GM12878 (cell line): ENCODE measurements around the gene ARL5A. TPM values are rescaled to one million over a fixed set of nuclear protein-coding genes. Genes with fewer than 3 reads are reported as not detected.

Experiments
- ATAC-seq: fragments of 200-7000 bp; cut with Tn5 transposase; 3 replicates; pipeline ENCODE4 v1.9.1; 2020; ENCODE audit warnings: mild to moderate bottlenecking, moderate library complexity
- BruUV-seq: library from RNA; stranded (reverse); fragments of 400-500 nt; replicated peaks from 2 replicates; lab custom pipeline; 2021; lab: Mats Ljungman, UMichigan
- CTCF ChIA-PET: fragments of 300-600 bp; sonication (Branson Sonifier 250); formaldehyde crosslinking; extraction: SDS; loops from one replicate; lab custom pipeline; 2021; ENCODE audit warnings: inconsistent platforms; lab: Yijun Ruan, JAX
- POLR2A ChIA-PET: fragments of 350-600 bp; formaldehyde crosslinking; extraction: SDS; loops from one replicate; lab custom pipeline; 2021; ENCODE audit warnings: inconsistent platforms; lab: Charles Lee
- RAD21 ChIA-PET: fragments of 300-600 bp; sonication (Branson Sonifier 250); formaldehyde crosslinking; loops from one replicate; lab custom pipeline; 2023; ENCODE audit warnings: antibody characterized with exemption; ENCODE audit not compliant: unreplicated experiment; lab: Charles Lee
- SMC1A ChIA-PET: fragments of 300-600 bp; sonication (Branson Sonifier 250); formaldehyde crosslinking; loops from one replicate; lab custom pipeline; 2023; ENCODE audit not compliant: unreplicated experiment, uncharacterized antibody; lab: Charles Lee
- DNase-seq: peaks from one replicate; pipeline ENCODE4 v3.0.0-alpha.2; 2011; ENCODE audit warnings: low read depth, low spot score
- FAIRE-seq: peaks from 3 replicates; lab custom pipeline; 2011; peaks lifted over from hg19 to GRCh38; lab: Jason Lieb, UNC
- H2AFZ ChIP-seq: 2 replicates; pipeline ENCODE4 v1.6.0; 2011; ENCODE audit warnings: low read depth, low read length, control low read depth; ENCODE audit not compliant: control insufficient read depth
- H3K27ac ChIP-seq: 2 replicates; pipeline ENCODE4 v1.5.1; 2011; ENCODE audit warnings: control low read depth; ENCODE audit not compliant: control insufficient read depth, insufficient read depth
- H3K27me3 ChIP-seq, 2 experiments: replicated peaks in 1 of 2; 2 replicates each; pipeline versions ENCODE4 v1.6.0 to v1.6.1; 2011; ENCODE audit warnings: low read length in 1 of 2; ENCODE audit not compliant: control insufficient read depth in 2 of 2, insufficient read depth in 2 of 2
- H3K36me3 ChIP-seq, 2 experiments: 2 replicates each; pipeline ENCODE4 v1.5.1; 2011; ENCODE audit warnings: low read length in 1 of 2; ENCODE audit not compliant: control insufficient read depth in 2 of 2, insufficient read depth in 2 of 2
- H3K4me1 ChIP-seq: 2 replicates; pipeline ENCODE4 v1.6.1; 2011; ENCODE audit warnings: mild to moderate bottlenecking, low read length, moderate library complexity, mixed read lengths; ENCODE audit not compliant: control insufficient read depth, insufficient read depth
- H3K4me2 ChIP-seq: 2 replicates; pipeline ENCODE4 v1.6.0; 2011; ENCODE audit warnings: control low read depth; ENCODE audit not compliant: control insufficient read depth, insufficient read depth
- H3K4me3 ChIP-seq: fragments of 200-600 bp; sonication (generic); 2 replicates; pipeline ENCODE4 v1.5.1; 2016
- H3K79me2 ChIP-seq: 2 replicates; pipeline ENCODE4 v1.6.0; 2011; ENCODE audit warnings: low read length; ENCODE audit not compliant: control insufficient read depth, insufficient read depth
- H3K9ac ChIP-seq: 2 replicates; pipeline ENCODE4 v1.8.0; 2011; ENCODE audit warnings: low read length, control low read depth, mixed read lengths; ENCODE audit not compliant: control insufficient read depth, insufficient read depth
- H3K9me3 ChIP-seq: replicated peaks from 3 replicates; pipeline ENCODE4 v1.5.1; 2011; ENCODE audit warnings: mild to moderate bottlenecking, low read length; ENCODE audit not compliant: control insufficient read depth, insufficient read depth
- H4K20me1 ChIP-seq: 2 replicates; pipeline ENCODE4 v1.6.0; 2011; ENCODE audit not compliant: control insufficient read depth, insufficient read depth
- HDAC6 ChIP-seq: fragments of 200-600 bp; sonication (generic); IDR thresholded peaks from one replicate; pipeline ENCODE4 v1.8.0; 2017; ENCODE audit warnings: antibody characterized with exemption; ENCODE audit not compliant: unreplicated experiment
- IKZF1 ChIP-seq: fragments of 450-650 bp; conservative IDR thresholded peaks from 2 replicates; pipeline ENCODE4 v1.6.1; 2017; ENCODE audit warnings: antibody characterized with exemption, mild to moderate bottlenecking
- NBN ChIP-seq: fragments of 450-650 bp; IDR thresholded peaks from 2 replicates; pipeline ENCODE4 v1.6.1; 2016
- NFXL1 ChIP-seq: fragments of 450-650 bp; IDR thresholded peaks from 2 replicates; pipeline ENCODE4 v1.6.1; 2017; ENCODE audit warnings: antibody characterized with exemption, mild to moderate bottlenecking, borderline replicate concordance
- PAX5 ChIP-seq: IDR thresholded peaks from 2 replicates; pipeline ENCODE4 v1.6.1; 2011; ENCODE audit warnings: low read depth, low read length, borderline replicate concordance
- SIN3A ChIP-seq: IDR thresholded peaks from 2 replicates; pipeline ENCODE4 v1.6.1; 2012; ENCODE audit warnings: low read depth, low read length, improper control_type of control experiment
- SREBF2 ChIP-seq: IDR thresholded peaks from 2 replicates; pipeline ENCODE4 v1.6.1; 2012; ENCODE audit warnings: mild to moderate bottlenecking, low read length
- TARDBP ChIP-seq: IDR thresholded peaks from 2 replicates; pipeline ENCODE4 v1.6.1; 2016; ENCODE audit warnings: borderline replicate concordance
- WRNIP1 ChIP-seq: IDR thresholded peaks from 2 replicates; pipeline ENCODE4 v1.6.1; 2011; ENCODE audit warnings: low read depth, low read length, improper control_type of control experiment, borderline replicate concordance
- ZNF207 ChIP-seq: fragments of 450-650 bp; IDR thresholded peaks from 2 replicates; pipeline ENCODE4 v1.6.1; 2014; ENCODE audit warnings: antibody characterized with exemption, mild to moderate bottlenecking, borderline replicate concordance
- ZZZ3 ChIP-seq: IDR thresholded peaks from 2 replicates; pipeline ENCODE4 v1.6.1; 2011; ENCODE audit warnings: low read depth; ENCODE audit not compliant: control insufficient read depth, insufficient read length
- in situ Hi-C: fragments of 300-500 bp; cut with MboI; formaldehyde crosslinking; loops from 9 replicates; pipeline ENCODE4 v1.14.3; 2018; ENCODE audit warnings: mixed read lengths
- intact Hi-C: fragments of 100-400 bp; cut with micrococcal nuclease; formaldehyde crosslinking; loops from one replicate; pipeline ENCODE4 v1.14.2; 2022; ENCODE audit not compliant: unreplicated experiment
- polyA plus RNA-seq, 11 experiments: library from polyadenylated mRNA; depleted of rRNA in 4 of 11; unstranded in 6 of 11; stranded (reverse) in 5 of 11; fragments of >200 nt; fragmentation: Nextera tagmentation in 4 of 11; fragmentation: Illumina TruSeq in 1 of 11; extraction: Ambion mirVana in 4 of 11; extraction: Trizol in 1 of 11; gene quantifications; 1 replicate in 1 of 11; 2 replicates in 10 of 11; pipeline versions ENCODE4 v1.2.1 to v1.2.3, GENCODE V29; 2011 to 2016; ENCODE audit warnings: inconsistent platforms in 2 of 11, missing spikeins in 2 of 11, low read depth in 1 of 11
- total RNA-seq, 4 experiments: library from RNA; depleted of rRNA in 3 of 4; stranded (reverse); fragments of >200 nt in 3 of 4; fragmentation: Illumina TruSeq in 1 of 4; extraction: Trizol in 1 of 4; gene quantifications; 2 replicates each; pipeline versions ENCODE4 v1.2.1 to v1.2.3, GENCODE V29; 2013 to 2021
- TF ChIP-seq, protein P1 (sequence below): fragments of 150-350 bp; IDR thresholded peaks from 2 replicates; pipeline ENCODE4 v1.6.1; 2016; ENCODE audit warnings: low read depth, low read length
- TF ChIP-seq, protein P2 (sequence below): fragments of 450-650 bp; formaldehyde crosslinking; IDR thresholded peaks from 2 replicates; pipeline ENCODE4 v1.4.0; 2020; ENCODE audit warnings: mild to moderate bottlenecking, moderate library complexity
- TF ChIP-seq, protein P3 (sequence below): IDR thresholded peaks from 2 replicates; pipeline ENCODE4 v1.6.1; 2011; ENCODE audit warnings: low read depth, mild to moderate bottlenecking, low read length, moderate library complexity, borderline replicate concordance; ENCODE audit errors: extremely low read depth

Gene ARL5A
- total and polyA plus RNA-seq, 10 of the 15 experiments (the other 5 are each of a cell fraction or from before 2014, with no cell fraction given) = 9.4 to 52.9 (median 32.0) TPM

DNA sequence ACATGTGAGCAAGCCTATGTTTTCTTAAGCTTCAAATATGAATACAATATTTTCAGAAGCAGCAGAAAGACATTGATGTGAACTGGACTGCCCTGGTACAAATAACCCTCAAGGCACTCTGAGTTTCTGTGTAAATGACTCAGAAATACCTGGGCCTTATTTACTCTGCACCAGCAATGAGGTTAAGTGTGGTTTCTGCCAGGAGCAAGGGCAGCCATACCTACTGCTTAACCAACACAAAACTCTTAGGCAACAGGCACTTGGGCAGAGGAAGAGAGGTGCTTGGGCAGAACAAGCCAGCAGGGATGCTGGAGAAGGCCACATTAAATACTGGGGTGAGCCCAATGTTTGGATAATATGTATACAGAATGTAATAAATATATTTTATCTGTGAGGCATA is 29.4 kb upstream of the ARL5A start:
- RAD21 ChIA-PET = interaction anchor here (0.8 kb wide), 1 partner anchor 30 kb away, joined by 3 read pairs; the partner anchor contains the start of gene ARL5A
- Histone ChIP-seq H3K4me1 (peaks cover 22% of the 10 kb centered on the region), H2AFZ (no peak overlapping the region), H3K9ac (no peak overlapping the region), H3K27me3 (peaks cover 0 to under 1% of the 10 kb centered on the region in 2 experiments; a peak in 2 of 4 replicates), H3K9me3 (no peaks in the 10 kb centered on the region), H3K79me2 (no peaks in the 10 kb centered on the region), H3K4me3 (no peak overlapping the region), H3K4me2 (no peak overlapping the region), H3K36me3 (no peaks in the 10 kb centered on the region), H3K27ac (no peak overlapping the region), H4K20me1 (no peaks in the 10 kb centered on the region)
- TF ChIP-seq PAX5 = no peak
- TF ChIP-seq NFXL1 = no peak
- TF ChIP-seq NBN = no peak
- TF ChIP-seq ZNF207 = no peak
- TF ChIP-seq, protein P1, sequence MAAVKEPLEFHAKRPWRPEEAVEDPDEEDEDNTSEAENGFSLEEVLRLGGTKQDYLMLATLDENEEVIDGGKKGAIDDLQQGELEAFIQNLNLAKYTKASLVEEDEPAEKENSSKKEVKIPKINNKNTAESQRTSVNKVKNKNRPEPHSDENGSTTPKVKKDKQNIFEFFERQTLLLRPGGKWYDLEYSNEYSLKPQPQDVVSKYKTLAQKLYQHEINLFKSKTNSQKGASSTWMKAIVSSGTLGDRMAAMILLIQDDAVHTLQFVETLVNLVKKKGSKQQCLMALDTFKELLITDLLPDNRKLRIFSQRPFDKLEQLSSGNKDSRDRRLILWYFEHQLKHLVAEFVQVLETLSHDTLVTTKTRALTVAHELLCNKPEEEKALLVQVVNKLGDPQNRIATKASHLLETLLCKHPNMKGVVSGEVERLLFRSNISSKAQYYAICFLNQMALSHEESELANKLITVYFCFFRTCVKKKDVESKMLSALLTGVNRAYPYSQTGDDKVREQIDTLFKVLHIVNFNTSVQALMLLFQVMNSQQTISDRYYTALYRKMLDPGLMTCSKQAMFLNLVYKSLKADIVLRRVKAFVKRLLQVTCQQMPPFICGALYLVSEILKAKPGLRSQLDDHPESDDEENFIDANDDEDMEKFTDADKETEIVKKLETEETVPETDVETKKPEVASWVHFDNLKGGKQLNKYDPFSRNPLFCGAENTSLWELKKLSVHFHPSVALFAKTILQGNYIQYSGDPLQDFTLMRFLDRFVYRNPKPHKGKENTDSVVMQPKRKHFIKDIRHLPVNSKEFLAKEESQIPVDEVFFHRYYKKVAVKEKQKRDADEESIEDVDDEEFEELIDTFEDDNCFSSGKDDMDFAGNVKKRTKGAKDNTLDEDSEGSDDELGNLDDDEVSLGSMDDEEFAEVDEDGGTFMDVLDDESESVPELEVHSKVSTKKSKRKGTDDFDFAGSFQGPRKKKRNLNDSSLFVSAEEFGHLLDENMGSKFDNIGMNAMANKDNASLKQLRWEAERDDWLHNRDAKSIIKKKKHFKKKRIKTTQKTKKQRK = no peak
- no peak for TF ChIP-seq SREBF2
- no peak for TF ChIP-seq ZZZ3
- TF ChIP-seq, protein P2, sequence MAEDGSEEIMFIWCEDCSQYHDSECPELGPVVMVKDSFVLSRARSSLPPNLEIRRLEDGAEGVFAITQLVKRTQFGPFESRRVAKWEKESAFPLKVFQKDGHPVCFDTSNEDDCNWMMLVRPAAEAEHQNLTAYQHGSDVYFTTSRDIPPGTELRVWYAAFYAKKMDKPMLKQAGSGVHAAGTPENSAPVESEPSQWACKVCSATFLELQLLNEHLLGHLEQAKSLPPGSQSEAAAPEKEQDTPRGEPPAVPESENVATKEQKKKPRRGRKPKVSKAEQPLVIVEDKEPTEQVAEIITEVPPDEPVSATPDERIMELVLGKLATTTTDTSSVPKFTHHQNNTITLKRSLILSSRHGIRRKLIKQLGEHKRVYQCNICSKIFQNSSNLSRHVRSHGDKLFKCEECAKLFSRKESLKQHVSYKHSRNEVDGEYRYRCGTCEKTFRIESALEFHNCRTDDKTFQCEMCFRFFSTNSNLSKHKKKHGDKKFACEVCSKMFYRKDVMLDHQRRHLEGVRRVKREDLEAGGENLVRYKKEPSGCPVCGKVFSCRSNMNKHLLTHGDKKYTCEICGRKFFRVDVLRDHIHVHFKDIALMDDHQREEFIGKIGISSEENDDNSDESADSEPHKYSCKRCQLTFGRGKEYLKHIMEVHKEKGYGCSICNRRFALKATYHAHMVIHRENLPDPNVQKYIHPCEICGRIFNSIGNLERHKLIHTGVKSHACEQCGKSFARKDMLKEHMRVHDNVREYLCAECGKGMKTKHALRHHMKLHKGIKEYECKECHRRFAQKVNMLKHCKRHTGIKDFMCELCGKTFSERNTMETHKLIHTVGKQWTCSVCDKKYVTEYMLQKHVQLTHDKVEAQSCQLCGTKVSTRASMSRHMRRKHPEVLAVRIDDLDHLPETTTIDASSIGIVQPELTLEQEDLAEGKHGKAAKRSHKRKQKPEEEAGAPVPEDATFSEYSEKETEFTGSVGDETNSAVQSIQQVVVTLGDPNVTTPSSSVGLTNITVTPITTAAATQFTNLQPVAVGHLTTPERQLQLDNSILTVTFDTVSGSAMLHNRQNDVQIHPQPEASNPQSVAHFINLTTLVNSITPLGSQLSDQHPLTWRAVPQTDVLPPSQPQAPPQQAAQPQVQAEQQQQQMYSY (CRISPR knock-in tag) = no peak
- TF ChIP-seq IKZF1 = no peak
- TF ChIP-seq HDAC6 = no peak
- TF ChIP-seq, protein P3, sequence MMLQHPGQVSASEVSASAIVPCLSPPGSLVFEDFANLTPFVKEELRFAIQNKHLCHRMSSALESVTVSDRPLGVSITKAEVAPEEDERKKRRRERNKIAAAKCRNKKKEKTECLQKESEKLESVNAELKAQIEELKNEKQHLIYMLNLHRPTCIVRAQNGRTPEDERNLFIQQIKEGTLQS = no peak
- TF ChIP-seq TARDBP = no peak
- no peak for TF ChIP-seq WRNIP1
- TF ChIP-seq SIN3A = no peak
- in situ Hi-C loops = no loop called here
- BruUV-seq = no TSS peak
- ATAC-seq (no peak), DNase-seq (no peak), FAIRE-seq (no peak)
- SMC1A ChIA-PET = no interaction called here
- intact Hi-C loops = no loop called here
- POLR2A ChIA-PET = no interaction called here
- CTCF ChIA-PET = no interaction called here
